K562 (cell line): Measurements from ENCODE around the gene SUGT1. TPM values are rescaled to one million over a fixed set of nuclear protein-coding genes. Genes with fewer than 3 reads are reported as not detected.

Source experiments
- ATAC-seq: fragments of 200-7000 bp; cut with Tn5 transposase; 3 replicates; pipeline ENCODE4 v1.9.1; 2020; ENCODE audit warnings: moderate library complexity
- BruUV-seq: library from RNA; stranded (reverse); fragments of 400-500 nt; replicated peaks from 2 replicates; lab custom pipeline; 2021; lab: Mats Ljungman, UMichigan
- CTCF ChIA-PET: fragments of 300-600 bp; formaldehyde crosslinking; extraction: SDS; loops from one replicate; lab custom pipeline; 2021; ENCODE audit warnings: low intra/inter-chr PET ratio; lab: Yijun Ruan, JAX
- POLR2A ChIA-PET: fragments of 300-600, 350-650 bp; sonication (Branson Sonifier 250); formaldehyde crosslinking; extraction: SDS; loops from one replicate; lab custom pipeline; 2021; ENCODE audit warnings: antibody characterized with exemption, inconsistent platforms; lab: Yijun Ruan, JAX
- DNase-seq, 4 experiments: peaks; one replicate each; pipeline versions ENCODE4 v3.0.0 to v3.0.0-alpha.2; 2011 to 2018; ENCODE audit warnings: low spot score in 3 of 4, mixed read lengths in 3 of 4; ENCODE audit errors: extremely low read depth in 1 of 4
- FAIRE-seq: peaks from 2 replicates; lab custom pipeline; 2011; peaks lifted over from hg19 to GRCh38; lab: Jason Lieb, UNC
- H2AFZ ChIP-seq: 2 replicates; pipeline ENCODE4 v1.6.0; 2011; ENCODE audit warnings: low read depth, low read length, control low read depth, inconsistent platforms
- H3K27ac ChIP-seq: fragments of 200-600 bp; 3 replicates; pipeline ENCODE4 v1.8.0; 2011; ENCODE audit warnings: low read depth, mild to moderate bottlenecking, control low read depth, inconsistent platforms, low read length, moderate library complexity, mixed read lengths; ENCODE audit errors: extremely low read depth
- H3K27me3 ChIP-seq, 2 experiments: fragments of 300-600 bp in 1 of 2; 2 replicates in 1 of 2; 3 replicates in 1 of 2; pipeline versions ENCODE4 v1.6.0 to v1.8.0; 2011; ENCODE audit warnings: inconsistent platforms in 2 of 2, low read length in 2 of 2, mild to moderate bottlenecking in 1 of 2, mixed read lengths in 1 of 2, moderate library complexity in 1 of 2; ENCODE audit not compliant: control insufficient read depth in 2 of 2, insufficient read depth in 2 of 2
- H3K36me3 ChIP-seq: fragments of 300-600 bp; 3 replicates; pipeline ENCODE4 v1.8.0; 2011; ENCODE audit warnings: mild to moderate bottlenecking, low read length, inconsistent platforms; ENCODE audit not compliant: control insufficient read depth, insufficient read depth
- H3K4me1 ChIP-seq, 2 experiments: fragments of 200-600 bp in 1 of 2; replicated peaks in 1 of 2; 2 replicates in 1 of 2; 3 replicates in 1 of 2; pipeline versions ENCODE4 v1.5.1 to v1.8.0; 2011; ENCODE audit warnings: inconsistent platforms in 2 of 2, low read length in 2 of 2, mild to moderate bottlenecking in 1 of 2, mixed read lengths in 1 of 2, moderate library complexity in 1 of 2; ENCODE audit not compliant: control insufficient read depth in 2 of 2, insufficient read depth in 2 of 2
- H3K4me2 ChIP-seq: 2 replicates; pipeline ENCODE4 v1.6.1; 2011; ENCODE audit warnings: low read length, control low read depth, inconsistent platforms, mixed read lengths; ENCODE audit not compliant: insufficient read depth
- H3K4me3 ChIP-seq: fragments of 200-600 bp; sonication (generic), shearing (Covaris generic); 2 replicates; pipeline ENCODE4 v1.5.1; 2016; ENCODE audit warnings: control low read depth, inconsistent platforms
- H3K79me2 ChIP-seq: fragments of 200-600 bp; 3 replicates; pipeline ENCODE4 v1.8.0; 2011; ENCODE audit warnings: low read length, inconsistent platforms; ENCODE audit not compliant: control insufficient read depth, insufficient read depth
- H3K9ac ChIP-seq, 2 experiments: 2 replicates each; pipeline versions ENCODE4 v1.6.0 to v1.6.1; 2011; ENCODE audit warnings: low read depth in 2 of 2, low read length in 2 of 2, control low read depth in 1 of 2, inconsistent platforms in 1 of 2, mild to moderate bottlenecking in 1 of 2, mixed read lengths in 1 of 2; ENCODE audit not compliant: insufficient read depth in 1 of 2
- H3K9me1 ChIP-seq: one replicate; pipeline ENCODE4 v1.6.0; 2011; ENCODE audit warnings: inconsistent platforms, mild to moderate bottlenecking, low read length, moderate library complexity; ENCODE audit not compliant: control insufficient read depth, insufficient read depth
- H3K9me3 ChIP-seq: replicated peaks from 2 replicates; pipeline ENCODE4 v1.5.1; 2011; ENCODE audit warnings: low read depth, low read length, inconsistent platforms; ENCODE audit not compliant: control insufficient read depth, insufficient read depth
- H4K20me1 ChIP-seq: replicated peaks from 2 replicates; pipeline ENCODE4 v1.6.1; 2011; ENCODE audit warnings: low read length, inconsistent platforms, mixed read lengths; ENCODE audit not compliant: control insufficient read depth, insufficient read depth
- LCOR ChIP-seq: sonication (generic); formaldehyde crosslinking; IDR thresholded peaks from 2 replicates; pipeline ENCODE4 v1.8.0; 2022; ENCODE audit warnings: mild to moderate bottlenecking, missing genetic modification reagents
- MEF2A ChIP-seq: IDR thresholded peaks from 2 replicates; pipeline ENCODE4 v1.6.1; 2011; ENCODE audit warnings: low read depth, mild to moderate bottlenecking, low read length, moderate library complexity; ENCODE audit not compliant: control insufficient read depth
- NFIC ChIP-seq: fragments of 450-650 bp; IDR thresholded peaks from 2 replicates; pipeline ENCODE4 v1.6.1; 2017; ENCODE audit warnings: mild to moderate bottlenecking, inconsistent platforms
- PHF8 ChIP-seq: fragments of 200-600 bp; sonication (generic); IDR thresholded peaks from 2 replicates; pipeline ENCODE4 v1.6.1; 2012; ENCODE audit warnings: mixed run types, mild to moderate bottlenecking, inconsistent platforms, low read length, moderate library complexity, borderline replicate concordance
- RCOR1 ChIP-seq, 2 experiments: IDR thresholded peaks; 2 replicates each; pipeline ENCODE4 v1.6.1; 2012; ENCODE audit warnings: low read depth in 2 of 2, low read length in 2 of 2, borderline replicate concordance in 1 of 2, improper control_type of control experiment in 1 of 2
- TEAD1 ChIP-seq, 2 experiments: fragments of 450-650 bp in 1 of 2; sonication (generic) in 1 of 2; formaldehyde crosslinking; IDR thresholded peaks; 2 replicates each; pipeline versions ENCODE4 v1.4.0 to v1.8.0; 2020 to 2022; ENCODE audit warnings: mild to moderate bottlenecking in 2 of 2, missing genetic modification reagents in 1 of 2
- ZBTB17 ChIP-seq: fragments of 450-650 bp; formaldehyde crosslinking; IDR thresholded peaks from 2 replicates; pipeline ENCODE4 v1.4.0; 2020; ENCODE audit warnings: mild to moderate bottlenecking
- ZNF668 ChIP-seq: fragments of 250-450 bp; sonication (Bioruptor Pico); IDR thresholded peaks from 2 replicates; pipeline ENCODE4 v1.8.0; 2022; ENCODE audit warnings: mild to moderate bottlenecking, inconsistent platforms
- ZNF766 ChIP-seq: fragments of 200-800 bp; sonication (Bioruptor generic); conservative IDR thresholded peaks from 2 replicates; pipeline ENCODE4 v1.6.1; 2016; ENCODE audit warnings: missing genetic modification characterization, missing compliant biosample characterization
- WGBS: fragments of 100-300 bp; shearing (Covaris generic); methylation state at CpG from one replicate; pipeline ENCODE4 v1.1.6; 2016; ENCODE audit warnings: low coverage, mixed read lengths; ENCODE audit not compliant: insufficient coverage; ENCODE audit errors: missing lambda C conversion rate; 5-methylcytosine and 5-hydroxymethylcytosine counted together
- in situ Hi-C: fragments of 300-500 bp; cut with MboI; formaldehyde crosslinking; loops from 4 replicates; pipeline ENCODE4 v1.15.0; 2018; ENCODE audit warnings: inconsistent platforms, mixed read lengths
- intact Hi-C: fragments of 100-400 bp; cut with micrococcal nuclease; formaldehyde crosslinking; loops from 2 replicates; pipeline ENCODE4 v1.14.2; 2022
- polyA plus RNA-seq, 8 experiments: library from polyadenylated mRNA; depleted of rRNA in 4 of 8; stranded (reverse) in 5 of 8; unstranded in 3 of 8; fragments of >200 nt; fragmentation: Nextera tagmentation in 2 of 8; fragmentation: Illumina TruSeq in 1 of 8; extraction: Ambion mirVana in 2 of 8; extraction: Trizol in 1 of 8; gene quantifications; 2 replicates each; pipeline versions ENCODE4 v1.2.1 to v1.2.3, GENCODE V29; 2011 to 2014; ENCODE audit warnings: inconsistent platforms in 1 of 8, missing spikeins in 1 of 8
- total RNA-seq, 7 experiments: library from RNA; depleted of rRNA in 6 of 7; stranded (reverse); fragments of >200 nt in 6 of 7; fragmentation: Illumina TruSeq in 2 of 7; extraction: Trizol in 2 of 7; gene quantifications; 2 replicates each; pipeline versions ENCODE4 v1.2.1 to v1.2.3, GENCODE V29; 2011 to 2021; ENCODE audit warnings: low replicate concordance in 1 of 7
- TF ChIP-seq, protein P1 (sequence below): fragments of 250-450 bp; sonication (Bioruptor Pico); IDR thresholded peaks from 2 replicates; pipeline ENCODE4 v1.5.1; 2021; ENCODE audit warnings: mild to moderate bottlenecking
- TF ChIP-seq, protein P2 (sequence below): fragments of 450-650 bp; formaldehyde crosslinking; IDR thresholded peaks from 2 replicates; pipeline ENCODE4 v1.4.0; 2020; ENCODE audit warnings: mild to moderate bottlenecking, moderate library complexity
- TF ChIP-seq, protein P3 (sequence below): fragments of 450-650 bp; IDR thresholded peaks from 2 replicates; pipeline ENCODE4 v1.6.1; 2016
- TF ChIP-seq, protein P4 (sequence below): fragments of 450-650 bp; conservative IDR thresholded peaks from 2 replicates; pipeline ENCODE4 v1.6.1; 2016; ENCODE audit warnings: missing genetic modification characterization, low read depth, mild to moderate bottlenecking, missing compliant biosample characterization, moderate library complexity
- TF ChIP-seq, protein P5 (sequence below): sonication (generic); formaldehyde crosslinking; IDR thresholded peaks from 2 replicates; pipeline ENCODE4 v1.9.0; 2022; ENCODE audit warnings: mild to moderate bottlenecking, missing genetic modification reagents

SUGT1 gene
- total and polyA plus RNA-seq, 9 of the 15 experiments (the other 6 are each of a cell fraction or from before 2014, with no cell fraction given) = 38.1 to 67.1 (median 53.8) TPM

DNA sequence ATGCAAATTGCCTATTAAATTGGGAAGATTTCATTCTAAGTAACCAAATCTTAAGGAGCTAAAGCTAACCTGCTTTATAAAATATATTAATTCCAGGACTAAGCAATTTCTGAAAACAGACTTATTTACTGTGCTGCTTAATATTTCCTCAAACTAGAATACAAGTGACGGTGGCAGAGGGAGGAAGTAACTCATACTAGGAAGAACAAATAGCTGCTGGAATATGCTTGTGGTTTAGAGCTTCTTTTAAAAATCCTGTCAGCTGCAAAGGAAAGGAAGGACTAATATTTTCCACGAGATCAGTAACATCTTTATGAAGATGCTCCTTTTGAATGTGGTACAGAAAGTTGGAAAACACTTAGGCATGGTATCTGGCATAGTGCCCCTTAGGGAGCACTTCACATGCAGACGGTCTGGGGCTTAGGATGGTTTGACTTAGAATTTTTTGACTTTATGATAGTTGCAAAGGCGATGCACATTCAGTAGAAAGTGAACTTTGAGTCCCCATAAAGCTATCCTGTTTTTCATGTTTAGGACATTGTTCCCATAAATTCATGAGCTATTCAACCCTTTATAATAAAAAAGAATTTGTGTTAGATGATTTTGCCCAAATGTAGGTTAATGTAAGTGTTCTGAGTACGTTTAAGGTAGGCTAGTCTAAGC lies 13.8 kb upstream of the SUGT1 start (continued):
- TF ChIP-seq MEF2A = no peak
- no peak for TF ChIP-seq RCOR1 (IDR thresholded peaks at IDR 0.05; ENCODE audit: borderline replicate concordance in 1 of 2, low read depth in 2 of 2, low read length in 2 of 2)

DNA sequence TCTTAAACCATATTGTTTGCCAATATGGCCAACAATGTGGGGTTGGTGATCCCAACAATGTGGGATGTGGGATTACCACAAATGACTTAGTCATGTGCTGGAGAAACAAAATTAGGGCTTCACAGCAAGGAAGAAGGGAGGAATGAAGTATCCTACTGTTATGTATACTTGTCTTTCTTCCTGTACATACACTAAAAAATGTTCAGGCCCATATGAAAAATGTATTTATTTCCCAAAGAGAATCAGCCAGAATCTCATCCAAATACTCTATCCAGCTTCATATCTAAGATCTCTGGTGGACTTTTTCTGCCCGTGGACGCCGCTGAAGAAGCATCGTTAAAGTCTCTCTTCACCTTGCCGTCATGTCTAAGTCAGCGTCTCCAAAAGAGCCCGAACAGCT lies 10.5 kb upstream of the SUGT1 start, which contains the start of gene HNRNPA1L2:
TSS of gene HNRNPA1L2 (plus strand) at position 301 of the 400 bp plus-strand sequence. CDS start at position 363, 62 bp downstream.
- no peak for DNase-seq
- Histone ChIP-seq H3K27ac (no peak within 1 kb of the TSS), H3K36me3 (peaks cover 6% of the 10 kb centered on the region; the same call in 1 of the 3 replicates), H4K20me1 (no peaks in the 10 kb centered on the region), H3K79me2 (no peaks in the 10 kb centered on the region), H3K9me3 (no peaks in the 10 kb centered on the region), H3K9me1 (no peaks in the 10 kb centered on the region), H3K27me3 (no peaks in the 10 kb centered on the region), H3K9ac (no peak within 1 kb of the TSS), H2AFZ (no peak within 1 kb of the TSS), H3K4me3 (no peak within 1 kb of the TSS), H3K4me2 (no peak within 1 kb of the TSS), H3K4me1 (no peaks in the 10 kb centered on the region)
- no peak for FAIRE-seq
- in situ Hi-C loops = no loop called here
- WGBS = 100% methylated on average over 7 of the region's 7 CpGs
- ATAC-seq = no peak
- no TSS peak for BruUV-seq
- intact Hi-C loops = no loop called here
- POLR2A ChIA-PET = interaction anchor here (2.2 kb wide), 1 partner anchor 10 kb away, joined by 5 read pairs; the partner anchor contains the start of gene SUGT1
- CTCF ChIA-PET = no interaction called here
- TF ChIP-seq, protein P1, sequence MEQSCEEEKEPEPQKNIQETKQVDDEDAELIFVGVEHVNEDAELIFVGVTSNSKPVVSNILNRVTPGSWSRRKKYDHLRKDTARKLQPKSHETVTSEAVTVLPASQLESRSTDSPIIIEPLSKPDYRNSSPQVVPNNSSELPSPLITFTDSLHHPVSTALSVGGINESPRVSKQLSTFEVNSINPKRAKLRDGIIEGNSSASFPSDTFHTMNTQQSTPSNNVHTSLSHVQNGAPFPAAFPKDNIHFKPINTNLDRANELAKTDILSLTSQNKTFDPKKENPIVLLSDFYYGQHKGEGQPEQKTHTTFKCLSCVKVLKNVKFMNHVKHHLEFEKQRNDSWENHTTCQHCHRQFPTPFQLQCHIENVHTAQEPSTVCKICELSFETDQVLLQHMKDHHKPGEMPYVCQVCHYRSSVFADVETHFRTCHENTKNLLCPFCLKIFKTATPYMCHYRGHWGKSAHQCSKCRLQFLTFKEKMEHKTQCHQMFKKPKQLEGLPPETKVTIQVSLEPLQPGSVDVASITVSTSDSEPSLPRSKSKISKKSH (CRISPR knock-in tag) = no peak
- TF ChIP-seq, protein P2, sequence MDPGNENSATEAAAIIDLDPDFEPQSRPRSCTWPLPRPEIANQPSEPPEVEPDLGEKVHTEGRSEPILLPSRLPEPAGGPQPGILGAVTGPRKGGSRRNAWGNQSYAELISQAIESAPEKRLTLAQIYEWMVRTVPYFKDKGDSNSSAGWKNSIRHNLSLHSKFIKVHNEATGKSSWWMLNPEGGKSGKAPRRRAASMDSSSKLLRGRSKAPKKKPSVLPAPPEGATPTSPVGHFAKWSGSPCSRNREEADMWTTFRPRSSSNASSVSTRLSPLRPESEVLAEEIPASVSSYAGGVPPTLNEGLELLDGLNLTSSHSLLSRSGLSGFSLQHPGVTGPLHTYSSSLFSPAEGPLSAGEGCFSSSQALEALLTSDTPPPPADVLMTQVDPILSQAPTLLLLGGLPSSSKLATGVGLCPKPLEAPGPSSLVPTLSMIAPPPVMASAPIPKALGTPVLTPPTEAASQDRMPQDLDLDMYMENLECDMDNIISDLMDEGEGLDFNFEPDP (CRISPR knock-in tag) = no peak
- TF ChIP-seq ZNF766 (no peak), LCOR (CRISPR knock-in tag) (no peak), TEAD1 (CRISPR knock-in tag; IDR thresholded peaks at IDR 0.05) (no peak), PHF8 (no peak), NFIC (no peak), ZNF668 (CRISPR knock-in tag) (no peak), ZBTB17 (no peak)
- TF ChIP-seq, protein P3, sequence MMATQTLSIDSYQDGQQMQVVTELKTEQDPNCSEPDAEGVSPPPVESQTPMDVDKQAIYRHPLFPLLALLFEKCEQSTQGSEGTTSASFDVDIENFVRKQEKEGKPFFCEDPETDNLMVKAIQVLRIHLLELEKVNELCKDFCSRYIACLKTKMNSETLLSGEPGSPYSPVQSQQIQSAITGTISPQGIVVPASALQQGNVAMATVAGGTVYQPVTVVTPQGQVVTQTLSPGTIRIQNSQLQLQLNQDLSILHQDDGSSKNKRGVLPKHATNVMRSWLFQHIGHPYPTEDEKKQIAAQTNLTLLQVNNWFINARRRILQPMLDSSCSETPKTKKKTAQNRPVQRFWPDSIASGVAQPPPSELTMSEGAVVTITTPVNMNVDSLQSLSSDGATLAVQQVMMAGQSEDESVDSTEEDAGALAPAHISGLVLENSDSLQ = no peak
- TF ChIP-seq, protein P4, sequence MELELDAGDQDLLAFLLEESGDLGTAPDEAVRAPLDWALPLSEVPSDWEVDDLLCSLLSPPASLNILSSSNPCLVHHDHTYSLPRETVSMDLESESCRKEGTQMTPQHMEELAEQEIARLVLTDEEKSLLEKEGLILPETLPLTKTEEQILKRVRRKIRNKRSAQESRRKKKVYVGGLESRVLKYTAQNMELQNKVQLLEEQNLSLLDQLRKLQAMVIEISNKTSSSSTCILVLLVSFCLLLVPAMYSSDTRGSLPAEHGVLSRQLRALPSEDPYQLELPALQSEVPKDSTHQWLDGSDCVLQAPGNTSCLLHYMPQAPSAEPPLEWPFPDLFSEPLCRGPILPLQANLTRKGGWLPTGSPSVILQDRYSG (tag) = no peak
- TF ChIP-seq, protein P5, sequence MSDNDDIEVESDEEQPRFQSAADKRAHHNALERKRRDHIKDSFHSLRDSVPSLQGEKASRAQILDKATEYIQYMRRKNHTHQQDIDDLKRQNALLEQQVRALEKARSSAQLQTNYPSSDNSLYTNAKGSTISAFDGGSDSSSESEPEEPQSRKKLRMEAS = no peak
